Sigmoid colon (tissue), 4 donors: ENCODE results near the gene NAXE.

ENCODE experiments used
- POLR2A ChIP-seq, 2 donors: fragments of 450-650 bp; IDR thresholded peaks; one replicate each; pipeline ENCODE4 v1.6.1; 2016; ENCODE audit warnings: antibody characterized with exemption in 2 of 2, mild to moderate bottlenecking in 2 of 2, moderate library complexity in 2 of 2
- POLR2AphosphoS5 ChIP-seq, 4 donors: sonication (generic); formaldehyde crosslinking; IDR thresholded peaks; one replicate each; pipeline ENCODE4 v1.6.1; 2017; ENCODE audit warnings: antibody characterized with exemption in 4 of 4
- TF ChIP-seq, protein P1 (sequence below), 4 experiments: fragments of 450-650 bp in 3 of 4; fragments of 200-600 bp in 1 of 4; IDR thresholded peaks; one replicate each; pipeline ENCODE4 v1.5.1; 2016 to 2019; ENCODE audit warnings: antibody characterized with exemption in 4 of 4, mild to moderate bottlenecking in 3 of 4, moderate library complexity in 2 of 4

DNA sequence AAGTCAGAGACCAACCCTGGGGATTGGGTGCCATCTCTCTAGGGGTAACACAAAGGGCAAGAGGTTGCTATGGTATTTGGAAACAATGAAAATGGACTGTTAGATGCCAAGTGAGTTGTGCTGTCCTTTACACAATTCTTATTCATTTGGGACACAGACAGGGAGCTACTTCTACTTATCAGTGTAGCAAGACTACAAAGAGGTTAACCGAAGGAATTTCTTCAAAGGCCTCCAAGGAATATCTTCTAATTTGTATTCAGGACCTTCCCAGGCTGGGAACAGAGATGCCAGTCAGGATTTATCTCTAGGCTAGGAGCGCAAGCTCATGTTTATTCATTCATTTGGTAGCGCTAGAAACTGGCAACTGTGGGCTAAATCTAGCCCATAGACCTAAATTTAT lies 2.6 kb downstream of the NAXE start:
- TF ChIP-seq, protein P1, sequence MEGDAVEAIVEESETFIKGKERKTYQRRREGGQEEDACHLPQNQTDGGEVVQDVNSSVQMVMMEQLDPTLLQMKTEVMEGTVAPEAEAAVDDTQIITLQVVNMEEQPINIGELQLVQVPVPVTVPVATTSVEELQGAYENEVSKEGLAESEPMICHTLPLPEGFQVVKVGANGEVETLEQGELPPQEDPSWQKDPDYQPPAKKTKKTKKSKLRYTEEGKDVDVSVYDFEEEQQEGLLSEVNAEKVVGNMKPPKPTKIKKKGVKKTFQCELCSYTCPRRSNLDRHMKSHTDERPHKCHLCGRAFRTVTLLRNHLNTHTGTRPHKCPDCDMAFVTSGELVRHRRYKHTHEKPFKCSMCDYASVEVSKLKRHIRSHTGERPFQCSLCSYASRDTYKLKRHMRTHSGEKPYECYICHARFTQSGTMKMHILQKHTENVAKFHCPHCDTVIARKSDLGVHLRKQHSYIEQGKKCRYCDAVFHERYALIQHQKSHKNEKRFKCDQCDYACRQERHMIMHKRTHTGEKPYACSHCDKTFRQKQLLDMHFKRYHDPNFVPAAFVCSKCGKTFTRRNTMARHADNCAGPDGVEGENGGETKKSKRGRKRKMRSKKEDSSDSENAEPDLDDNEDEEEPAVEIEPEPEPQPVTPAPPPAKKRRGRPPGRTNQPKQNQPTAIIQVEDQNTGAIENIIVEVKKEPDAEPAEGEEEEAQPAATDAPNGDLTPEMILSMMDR (IDR thresholded peaks at IDR 0.05): no peak
- TF ChIP-seq POLR2AphosphoS5 (IDR thresholded peaks at IDR 0.05) (no peak), POLR2A (IDR thresholded peaks at IDR 0.05) (no peak)
